GM19043 (cell line): ENCODE measurements around the gene FLNC.

Source experiments
- ATAC-seq: cut with Tn5 transposase; IDR thresholded peaks from one replicate; pipeline ENCODE4 v1.9.1; 2021; ENCODE audit warnings: low read depth; ENCODE audit not compliant: unreplicated experiment

Gene FLNC

GRCh38 chr7:128801667-128802418, 28.4 kb upstream of the FLNC start:
- no peak for ATAC-seq

- no peak for ATAC-seq
These were observed 25.7 kb upstream of the FLNC start for GRCh38 chr7:128804484-128804883.

GRCh38 chr7:128805225-128805624, 25.0 kb upstream of the FLNC start:
- ATAC-seq, result no peak

- ATAC-seq, result no peak
These were observed 23.0 kb upstream of the FLNC start for GRCh38 chr7:128807191-128807590.

- no peak for ATAC-seq
These were observed 20.8 kb upstream of the FLNC start for GRCh38 chr7:128809363-128809762.

- ATAC-seq, result no peak
These were observed 19.7 kb upstream of the FLNC start for GRCh38 chr7:128810473-128810872.

GRCh38 chr7:128810997-128811396, 19.2 kb upstream of the FLNC start:
- no peak for ATAC-seq

- ATAC-seq, result no peak
These were observed 18.4 kb upstream of the FLNC start for GRCh38 chr7:128811631-128812430.

GRCh38 chr7:128812514-128813168, 17.6 kb upstream of the FLNC start:
- ATAC-seq, result no peak

- ATAC-seq, result no peak
These were observed 15.7 kb upstream of the FLNC start for GRCh38 chr7:128814499-128814898.

GRCh38 chr7:128815289-128815942, 14.8 kb upstream of the FLNC start:
- ATAC-seq, result no peak

- no peak for ATAC-seq
These were observed 11.5 kb upstream of the FLNC start for GRCh38 chr7:128818694-128819093.

GRCh38 chr7:128821724-128822123, 8.5 kb upstream of the FLNC start:
- no peak for ATAC-seq

- no peak for ATAC-seq
These were observed 3.7 kb upstream of the FLNC start for GRCh38 chr7:128826512-128826911.

- ATAC-seq, result no peak
These were observed 3.3 kb upstream of the FLNC start for GRCh38 chr7:128826916-128827247.

- ATAC-seq, result no peak
These were observed 2.8 kb upstream of the FLNC start for GRCh38 chr7:128827248-128827958.

- ATAC-seq, result no peak
These were observed 2.1 kb upstream of the FLNC start for GRCh38 chr7:128827971-128828711.

GRCh38 chr7:128829391-128830166, 627 bp upstream of the FLNC start:
- ATAC-seq, result no peak
